GM19193 (cell line): ENCODE measurements around the gene JAGN1.

ENCODE experiments used
- POLR2A ChIP-seq: IDR thresholded peaks from 4 replicates; pipeline ENCODE4 v1.6.1; 2011; ENCODE audit not compliant: insufficient read depth, insufficient read length; ENCODE audit errors: extremely low read depth

JAGN1 gene

DNA sequence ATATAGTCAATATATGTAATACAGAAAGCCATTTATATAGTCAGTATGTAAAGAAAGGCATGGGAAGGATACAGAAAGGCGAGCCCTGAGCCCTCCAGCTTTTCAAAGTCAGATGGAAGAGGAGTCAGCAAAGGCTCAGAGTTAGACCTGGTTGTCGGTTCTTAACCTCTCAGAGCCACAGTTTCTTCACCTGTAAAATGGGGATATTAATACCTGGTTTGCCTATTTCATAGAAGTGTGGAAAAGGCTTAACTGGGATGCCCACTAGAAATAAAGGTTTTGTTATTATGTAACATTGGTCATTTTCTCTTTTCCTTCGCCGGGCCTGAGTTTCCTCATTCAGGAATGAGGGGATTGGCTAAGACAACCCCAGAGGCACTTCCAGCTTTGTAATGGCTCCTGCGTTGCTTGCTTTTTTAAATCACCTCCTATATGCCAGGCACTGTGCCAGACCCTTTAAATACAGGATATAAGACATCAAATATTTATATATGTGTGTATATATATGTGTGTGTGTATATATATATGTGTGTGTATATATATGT lies 45.6 kb downstream of the JAGN1 start:
- no peak for TF ChIP-seq POLR2A

DNA sequence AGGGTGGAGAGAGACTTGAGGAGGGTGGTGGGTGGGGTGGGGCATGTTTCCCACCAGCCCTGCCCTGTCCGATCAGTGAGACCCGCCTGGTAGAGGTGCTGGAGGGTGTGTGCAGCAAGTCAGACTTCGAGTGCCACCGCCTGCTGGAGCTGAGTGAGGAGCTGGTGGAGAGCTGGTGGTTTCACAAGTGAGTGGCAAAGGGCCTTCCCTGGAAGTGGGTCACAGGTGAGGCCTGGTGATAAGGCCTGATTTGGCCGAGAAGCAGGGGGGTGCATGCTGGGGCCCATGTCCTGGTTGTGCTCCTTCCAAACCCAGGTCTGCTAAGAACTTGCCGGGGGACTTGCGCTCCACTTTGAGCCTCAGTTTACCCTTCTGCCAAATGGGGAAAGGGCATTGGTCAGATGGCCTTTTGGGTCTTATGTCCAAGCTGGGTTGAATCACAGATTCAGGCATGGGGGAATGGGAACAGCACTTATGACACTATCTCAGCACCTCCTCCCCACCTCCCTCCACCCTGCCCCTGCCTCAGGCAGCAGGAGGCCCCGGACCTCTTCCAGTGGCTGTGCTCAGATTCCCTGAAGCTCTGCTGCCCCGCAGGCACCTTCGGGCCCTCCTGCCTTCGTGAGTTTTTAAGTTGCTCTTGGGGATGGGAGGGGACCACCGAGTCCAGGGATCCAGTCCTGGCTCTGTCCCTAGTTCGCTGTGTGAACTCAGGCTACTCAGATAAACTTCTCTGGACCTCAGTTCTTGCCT lies 47.3 kb downstream of the JAGN1 start:
- TF ChIP-seq POLR2A, result no peak

DNA sequence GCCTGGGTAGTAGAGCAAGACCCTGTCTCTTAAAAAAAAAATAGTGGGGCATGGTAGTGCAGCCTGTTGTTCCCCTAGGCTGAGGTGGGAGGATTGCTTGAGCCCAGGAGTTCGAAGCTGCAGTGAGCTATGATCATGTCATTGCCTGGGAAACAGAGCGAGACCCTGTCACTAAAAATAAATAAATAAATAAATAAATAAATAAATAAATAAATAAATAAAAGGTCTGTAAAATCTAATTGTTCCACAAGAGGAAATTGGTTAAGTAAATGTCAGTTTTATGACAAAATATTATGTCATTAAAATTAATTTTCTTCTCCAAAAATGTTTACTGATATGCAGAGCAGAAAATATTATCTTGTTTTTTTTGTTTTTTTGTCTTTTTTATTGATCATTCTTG lies 48.6 kb downstream of the JAGN1 start:
- TF ChIP-seq POLR2A, result no peak

DNA sequence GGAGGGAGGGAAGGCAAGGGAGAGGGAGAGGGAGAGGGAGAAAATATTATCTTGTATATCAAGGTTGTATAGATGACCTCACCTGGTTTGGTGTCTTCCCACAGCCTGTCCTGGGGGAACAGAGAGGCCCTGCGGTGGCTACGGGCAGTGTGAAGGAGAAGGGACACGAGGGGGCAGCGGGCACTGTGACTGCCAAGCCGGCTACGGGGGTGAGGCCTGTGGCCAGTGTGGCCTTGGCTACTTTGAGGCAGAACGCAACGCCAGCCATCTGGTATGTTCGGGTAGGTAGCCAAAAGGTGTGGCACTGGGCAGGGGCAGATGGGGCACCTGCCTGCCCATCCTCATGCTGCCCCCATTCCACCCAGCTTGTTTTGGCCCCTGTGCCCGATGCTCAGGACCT lies 50.3 kb downstream of the JAGN1 start:
- TF ChIP-seq POLR2A, result no peak

- TF ChIP-seq POLR2A, result no peak
These were observed 51.8 kb downstream of the JAGN1 start for GRCh38 chr3:9942164-9942563.

- TF ChIP-seq POLR2A, result no peak
These were observed 52.7 kb downstream of the JAGN1 start for GRCh38 chr3:9942934-9943690.
